NCI-H1105 (cell line): ENCODE results near the gene CASK.

ENCODE experiments used
- DNase-seq: peaks from one replicate; lab custom pipeline; 2025; lab: John Stamatoyannopoulos, UW

CASK gene

DNA sequence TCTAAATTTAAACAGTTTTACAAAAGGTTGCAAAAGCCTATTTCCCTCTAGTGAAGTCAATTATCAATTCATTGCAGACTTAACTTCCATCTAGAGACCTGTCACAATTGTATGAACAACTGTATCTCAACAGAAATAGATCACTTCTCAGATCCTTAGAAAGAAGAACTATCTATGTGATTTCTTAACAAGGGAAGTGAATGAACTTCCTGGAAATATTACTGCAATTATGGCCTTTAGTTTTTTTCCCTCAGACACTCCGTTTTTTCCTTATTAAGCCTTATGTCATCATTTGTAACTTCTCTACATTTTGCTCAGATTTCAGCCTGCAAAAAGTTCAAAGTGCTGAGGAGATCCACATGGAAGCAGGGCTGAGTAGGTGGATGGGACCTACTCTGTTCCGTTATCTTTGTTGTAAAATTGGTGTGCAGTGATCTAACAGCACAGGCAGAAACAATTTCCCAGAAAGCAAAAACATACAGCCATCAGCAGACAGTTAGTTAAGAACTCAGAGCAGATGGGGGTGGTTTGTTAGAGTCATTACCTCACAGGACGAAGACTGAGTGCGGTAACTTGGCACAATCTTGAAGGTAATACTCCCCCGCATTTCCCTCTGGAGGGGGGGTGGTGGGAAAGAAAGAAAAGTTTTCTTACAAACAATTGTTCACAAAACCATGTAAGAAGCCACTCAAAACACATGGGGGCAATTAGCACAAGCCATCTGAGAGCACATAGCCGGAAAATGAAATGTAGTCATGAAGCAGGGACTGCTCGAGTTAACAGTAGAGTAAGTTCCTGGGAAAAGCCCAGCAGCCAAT is 363.9 kb downstream of the CASK start:
- DNase-seq: no peak

DNA sequence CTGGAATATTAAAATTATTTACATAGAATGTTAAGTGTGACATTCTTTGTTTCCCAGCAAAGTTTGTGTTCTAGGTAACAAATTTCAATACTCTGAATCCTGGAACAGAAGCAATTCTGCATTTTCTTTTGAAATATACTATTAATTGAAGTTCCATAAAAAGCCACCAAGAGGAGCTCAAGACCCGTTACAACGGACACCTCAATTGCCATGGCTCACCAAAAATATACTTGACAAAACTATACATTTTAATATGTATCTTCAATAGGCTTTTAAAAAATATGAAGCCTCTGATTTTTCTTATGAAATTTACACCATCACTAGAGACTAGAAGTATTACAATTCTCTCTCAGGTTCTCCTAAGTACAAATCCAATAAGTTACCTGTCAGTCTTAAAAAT is 364.8 kb downstream of the CASK start:
- no peak for DNase-seq

DNA sequence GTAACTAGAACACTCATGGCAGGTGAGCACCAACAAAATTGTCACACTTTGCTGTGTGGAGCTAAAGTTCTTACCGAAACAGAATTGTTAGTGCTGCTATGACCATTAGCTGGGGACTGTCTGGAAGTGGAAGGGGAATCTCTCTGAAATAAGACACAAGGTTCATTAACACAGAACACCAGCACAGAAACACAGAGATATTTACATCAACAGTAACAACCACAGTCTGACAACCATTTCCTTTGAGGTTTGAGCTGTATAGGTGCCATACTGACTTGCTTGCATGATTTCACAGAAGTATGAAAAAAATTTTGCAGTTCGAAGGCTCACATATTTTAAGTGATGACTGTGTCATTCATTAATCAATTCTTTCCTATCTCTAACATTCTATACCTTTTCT is 366.4 kb downstream of the CASK start:
- DNase-seq: no peak

DNA sequence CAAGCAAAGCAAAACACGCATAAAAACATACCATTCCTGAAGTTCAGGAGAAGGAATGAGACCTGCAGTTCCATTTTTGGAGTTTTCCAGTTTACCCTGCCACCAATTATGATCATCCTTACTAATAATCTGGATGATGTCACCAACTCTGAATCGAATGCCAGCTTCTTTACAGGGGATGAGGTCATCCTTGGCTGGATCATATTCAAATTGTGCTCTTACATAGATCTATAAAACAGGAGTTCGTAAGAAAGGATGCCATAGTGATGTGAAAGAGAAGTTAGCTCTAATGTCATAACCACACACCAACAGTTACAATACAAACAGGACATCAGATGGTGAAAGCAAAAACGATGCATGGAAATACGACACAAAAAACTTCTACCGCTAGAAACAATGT is 369.7 kb downstream of the CASK start:
- no peak for DNase-seq

DNA sequence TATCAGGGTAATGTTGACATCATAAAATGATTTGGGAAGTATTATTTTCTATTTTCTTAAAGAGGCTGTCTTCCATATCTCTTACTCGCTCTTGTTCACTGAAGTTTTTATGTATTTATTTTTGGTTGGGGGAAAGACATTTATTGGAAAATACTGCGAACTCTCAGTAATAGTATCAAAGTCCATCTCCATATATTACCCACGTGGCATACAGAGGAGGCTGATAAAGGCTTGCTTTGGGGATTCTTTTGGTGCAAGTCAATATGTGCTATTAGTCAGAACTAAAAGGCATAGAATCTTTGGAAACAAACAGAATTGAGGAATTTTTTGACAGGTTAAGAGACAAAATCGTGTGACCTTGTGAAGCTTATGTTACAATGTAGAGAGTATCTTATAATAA is 374.9 kb downstream of the CASK start:
- DNase-seq: no peak

DNA sequence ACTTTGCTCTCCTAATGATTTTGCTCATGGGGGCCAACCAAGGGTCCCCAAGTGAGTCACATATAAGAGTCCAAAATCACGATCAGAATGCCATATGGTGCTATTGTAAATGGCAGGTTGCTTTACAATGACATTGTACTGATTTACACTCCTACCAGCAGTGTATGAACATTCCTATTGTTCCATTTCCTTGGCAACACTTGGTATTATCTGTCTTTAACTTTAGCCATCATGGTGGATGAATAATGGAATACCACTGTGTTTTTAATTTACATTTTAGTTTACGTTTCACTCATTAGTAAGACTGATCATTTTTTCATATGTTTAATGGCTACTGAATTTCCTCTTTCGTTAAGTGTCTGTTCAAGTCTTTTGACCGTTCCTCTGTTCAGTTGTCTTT is 379.7 kb downstream of the CASK start:
- DNase-seq: no peak

DNA sequence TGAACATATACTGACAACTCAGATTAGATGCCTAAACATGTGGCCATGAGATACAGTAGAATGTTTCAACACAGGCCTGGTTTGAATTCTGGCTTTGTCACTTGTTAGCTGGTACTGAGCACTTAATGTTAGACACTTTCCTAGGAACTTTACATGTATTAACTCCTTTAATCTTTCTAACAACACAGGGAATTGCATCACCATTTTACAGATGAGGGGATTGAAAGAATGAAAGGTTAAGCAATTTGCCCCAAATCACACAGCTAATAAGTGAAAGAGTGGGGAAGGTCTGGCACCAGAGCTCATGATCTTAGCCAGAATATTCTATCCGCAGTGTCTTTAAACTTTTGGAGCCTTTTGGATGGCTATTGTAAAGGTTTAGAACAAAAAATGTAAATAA is 380.3 kb downstream of the CASK start:
- no peak for DNase-seq

DNA sequence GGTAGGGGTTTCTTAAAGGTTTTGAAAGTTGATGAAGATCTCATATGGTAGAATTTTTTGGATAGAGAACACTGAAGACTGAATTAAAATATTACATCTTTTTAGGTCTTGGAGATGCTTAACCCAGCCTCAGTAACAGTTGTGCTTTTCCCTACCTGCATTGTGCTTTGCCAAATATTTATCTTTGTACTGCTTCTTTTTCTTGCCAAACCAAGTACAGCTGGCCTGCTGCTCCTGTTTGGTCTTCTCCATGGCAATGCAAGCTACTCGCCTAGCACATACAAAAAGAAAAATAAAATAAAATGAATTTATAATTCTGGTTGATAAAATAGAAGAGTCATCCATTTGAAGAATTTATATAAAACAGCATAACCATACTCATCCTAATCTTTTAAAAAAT is 380.8 kb downstream of the CASK start:
- DNase-seq: no peak

DNA sequence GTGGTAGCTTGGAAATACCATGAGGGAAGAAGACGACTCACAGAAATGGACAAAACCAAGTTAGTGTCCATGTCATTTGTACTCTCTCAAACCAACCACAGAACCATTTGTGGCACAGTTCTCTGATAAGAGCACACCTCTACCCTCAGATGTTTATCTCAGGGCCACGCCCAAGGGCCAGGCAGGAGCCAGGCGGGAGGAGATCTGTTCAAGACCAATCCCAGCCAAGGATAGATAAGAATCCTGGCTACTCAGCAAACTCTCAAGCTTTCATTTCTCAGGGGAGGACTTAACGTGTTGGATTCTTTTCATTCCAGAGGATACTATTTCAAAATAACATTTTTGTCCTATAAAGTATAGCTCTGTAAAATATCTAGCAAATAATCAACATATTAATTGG is 381.2 kb downstream of the CASK start:
- no peak for DNase-seq

DNA sequence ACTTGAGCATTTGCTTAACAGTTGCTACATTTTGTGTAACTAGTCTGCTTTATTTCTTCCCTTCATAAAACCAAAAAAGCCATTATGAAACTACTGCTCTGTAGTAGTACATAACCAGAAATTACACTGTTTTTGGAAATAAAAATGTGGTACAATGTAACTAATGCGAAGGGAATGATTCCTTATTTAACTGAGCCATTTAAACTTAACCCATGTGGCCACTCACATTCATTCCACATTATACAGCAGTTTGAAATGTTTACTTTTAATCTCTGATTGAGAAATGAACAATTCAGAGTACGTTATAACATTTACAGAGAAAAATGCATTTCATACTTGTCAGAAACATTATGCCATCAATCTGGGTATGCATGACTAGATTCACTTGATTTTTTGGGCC is 382.0 kb downstream of the CASK start:
- no peak for DNase-seq

DNA sequence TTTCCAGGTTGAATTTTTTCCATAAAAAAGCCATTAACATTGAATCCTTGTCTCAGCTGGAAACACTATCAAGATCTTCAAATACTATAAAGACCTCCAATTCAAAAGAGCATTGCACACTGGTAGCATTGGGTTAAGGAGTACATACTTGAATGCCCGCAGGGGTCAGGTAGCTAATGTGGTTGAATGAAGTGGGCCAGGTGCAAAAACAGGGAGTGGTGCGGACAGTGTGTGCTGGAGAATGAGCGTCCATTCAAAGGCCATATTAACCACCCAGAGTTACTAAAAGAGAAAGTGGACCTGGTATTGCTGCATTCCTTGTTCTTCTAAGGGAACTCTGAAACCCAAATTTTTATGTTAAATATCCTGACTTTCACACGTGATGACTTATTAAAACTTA is 384.6 kb downstream of the CASK start:
- DNase-seq: no peak

DNA sequence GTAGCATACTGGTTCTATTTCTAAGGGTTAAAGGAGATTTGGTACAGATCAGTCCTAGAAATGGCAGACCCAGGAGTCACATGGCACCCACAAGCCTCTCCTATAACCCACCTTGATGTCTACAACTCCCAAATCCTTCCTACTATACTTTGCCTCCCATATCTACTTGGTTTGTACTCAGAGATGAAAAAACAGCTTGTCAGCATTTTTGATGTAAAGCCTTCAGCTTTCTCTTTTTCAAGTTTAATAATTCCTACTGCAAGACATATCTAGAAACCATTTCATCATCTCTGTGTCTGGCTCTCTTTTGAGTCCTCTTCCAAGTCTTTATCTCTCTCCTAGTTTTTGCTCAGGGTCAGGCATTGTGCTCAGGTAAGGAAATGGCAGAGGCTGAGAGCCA is 393.3 kb downstream of the CASK start:
- no peak for DNase-seq

DNA sequence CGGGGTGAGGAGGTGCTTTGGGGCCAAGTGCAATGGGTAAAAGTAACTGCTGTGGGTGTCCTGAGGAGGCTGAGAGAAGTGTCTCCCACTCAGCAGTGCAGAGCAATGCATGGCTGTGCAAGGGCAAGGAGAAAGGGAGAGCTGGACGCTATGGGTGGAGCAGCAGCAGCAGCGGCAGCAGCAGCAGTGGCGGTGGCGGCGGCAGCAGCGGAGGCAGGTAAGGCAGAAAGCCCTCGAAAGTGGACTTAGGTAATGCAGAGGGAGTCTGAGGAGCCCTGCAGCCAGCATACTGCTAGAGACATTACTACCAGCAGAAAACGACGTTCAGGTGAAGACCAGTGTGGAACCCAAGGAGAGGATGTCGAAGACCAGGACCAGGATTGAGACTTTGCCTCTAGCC is 394.1 kb downstream of the CASK start:
- no peak for DNase-seq

DNA sequence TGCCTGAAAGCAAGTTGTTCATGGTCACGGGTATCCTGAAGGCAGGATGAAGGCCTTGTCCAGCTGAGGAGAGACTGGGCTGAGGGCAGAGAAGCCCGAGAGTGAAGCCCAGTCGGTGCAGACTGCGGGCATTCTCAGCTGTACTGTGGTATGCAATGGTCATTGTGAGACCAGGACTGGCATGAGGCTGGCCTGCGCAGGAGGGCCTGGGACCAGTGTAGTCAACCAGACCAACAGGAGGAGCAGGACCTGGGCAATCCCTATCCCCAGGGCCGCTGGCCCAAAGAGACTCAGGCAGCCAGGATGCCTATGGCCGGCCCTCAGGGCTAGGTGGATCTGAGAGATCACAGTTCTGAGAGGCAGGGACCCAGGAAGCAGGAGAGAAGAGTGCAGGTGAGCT is 394.6 kb downstream of the CASK start:
- DNase-seq: no peak

DNA sequence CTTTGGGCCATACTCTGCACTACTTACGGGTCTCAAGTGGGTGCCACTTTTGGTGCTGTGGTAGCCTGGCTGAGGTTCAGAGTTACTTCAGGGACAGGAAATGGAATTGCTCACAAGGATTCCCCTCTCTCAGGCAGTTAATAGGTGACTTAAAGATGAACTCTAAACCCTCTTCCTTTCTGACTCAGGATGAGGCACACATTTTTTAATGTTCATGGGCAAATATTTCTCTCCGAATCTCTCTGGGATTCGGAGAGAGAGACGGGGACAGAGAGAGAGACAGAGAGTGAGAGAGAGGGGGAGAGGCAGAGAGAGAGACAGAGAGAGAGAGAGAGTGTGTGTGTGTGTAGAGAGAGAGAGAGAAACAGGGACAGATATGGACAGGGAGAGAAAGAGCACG is 396.4 kb downstream of the CASK start:
- DNase-seq: no peak

DNA sequence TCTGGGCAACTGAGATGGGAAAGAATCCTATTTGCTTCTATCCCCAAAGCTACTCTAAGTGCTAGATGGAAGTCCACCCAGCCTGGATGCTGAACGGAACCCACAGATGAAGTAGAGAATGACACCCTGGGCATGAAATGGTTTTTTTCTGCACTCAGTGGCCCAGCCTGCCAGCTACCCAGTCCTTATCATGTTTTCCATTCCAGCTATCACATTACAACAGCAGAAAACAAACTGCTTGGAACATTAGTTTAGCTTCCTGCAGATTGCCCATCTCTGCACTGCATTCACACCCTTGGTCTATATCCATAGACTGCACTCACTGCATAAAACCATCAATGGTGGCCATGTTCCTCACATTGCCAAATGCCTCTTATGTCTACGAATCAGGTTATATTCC is 397.1 kb downstream of the CASK start:
- DNase-seq: no peak

DNA sequence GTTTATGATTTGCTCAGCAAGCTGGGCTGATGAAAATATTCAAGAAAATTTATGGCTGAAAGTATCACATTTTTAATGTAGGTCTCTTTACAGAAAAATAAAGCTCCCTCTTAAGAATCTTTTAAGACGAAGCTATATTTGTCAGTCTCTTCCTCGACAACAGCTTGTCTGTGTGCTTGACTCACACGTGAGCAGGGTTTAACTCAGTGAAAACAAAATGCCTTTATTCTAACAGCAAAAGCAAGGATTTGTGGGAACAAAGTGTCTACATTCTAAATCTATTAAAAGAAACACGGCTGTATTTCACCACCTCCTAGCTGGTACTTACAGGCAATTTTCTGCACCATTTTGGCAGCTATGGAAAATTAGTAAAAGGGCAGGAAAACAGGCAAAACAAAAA is 400.7 kb downstream of the CASK start:
- no peak for DNase-seq

DNA sequence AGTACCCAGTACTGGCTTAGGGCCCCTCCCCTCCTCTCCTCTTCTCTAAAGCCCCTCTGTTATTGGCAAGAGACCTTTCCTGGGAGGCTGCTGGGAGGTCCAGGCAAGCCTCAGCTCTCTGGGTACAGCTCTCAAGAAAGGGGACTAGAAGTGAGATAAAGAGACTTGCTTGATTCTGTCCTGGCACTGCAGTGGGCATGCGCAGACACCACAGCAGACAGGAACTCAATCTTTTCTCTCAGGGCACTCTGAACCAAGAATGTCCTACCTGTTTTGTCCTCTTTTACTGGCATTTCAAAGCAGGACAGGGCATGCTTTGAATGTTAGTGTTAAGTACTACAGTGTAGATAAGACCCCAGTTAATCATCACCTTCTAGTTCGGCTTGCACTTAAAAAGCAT is 401.3 kb downstream of the CASK start:
- DNase-seq: no peak

DNA sequence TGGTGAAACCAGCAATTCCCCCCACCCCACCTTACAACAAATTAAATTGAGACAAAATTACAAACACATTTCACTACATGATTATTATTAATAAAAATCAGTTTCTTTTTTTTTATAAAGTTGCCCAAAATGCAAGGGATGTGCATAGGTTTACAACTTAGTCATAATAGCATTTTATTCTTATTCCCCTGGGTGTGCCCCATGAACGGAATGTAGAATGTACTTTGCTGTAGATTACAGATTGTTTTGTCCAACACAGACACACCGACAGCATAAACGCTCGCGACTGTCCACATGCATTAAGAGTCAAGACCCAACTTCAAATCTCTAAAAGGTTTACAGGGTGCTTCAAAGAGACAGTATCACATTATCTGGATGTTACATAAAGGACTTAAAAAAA is 403.9 kb downstream of the CASK start:
- no peak for DNase-seq

DNA sequence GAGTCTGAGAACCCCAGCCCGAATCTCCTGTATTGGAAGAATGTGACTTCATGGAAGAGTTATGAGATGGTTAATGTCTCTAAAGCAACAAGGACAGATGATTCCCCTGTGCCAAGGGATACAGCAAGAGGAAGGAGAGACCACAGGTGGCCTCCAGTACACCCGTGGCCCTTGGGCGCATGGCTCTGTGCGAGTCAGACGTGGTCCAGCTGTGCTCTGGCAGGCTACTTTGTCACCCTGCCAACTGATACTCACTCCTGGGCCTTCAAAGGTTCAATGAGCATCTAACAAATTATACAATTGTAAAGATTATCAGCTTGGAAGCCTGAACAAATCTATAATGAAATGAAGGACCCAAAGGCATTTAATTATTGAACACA is 404.5 kb downstream of the CASK start:
- no peak for DNase-seq

DNA sequence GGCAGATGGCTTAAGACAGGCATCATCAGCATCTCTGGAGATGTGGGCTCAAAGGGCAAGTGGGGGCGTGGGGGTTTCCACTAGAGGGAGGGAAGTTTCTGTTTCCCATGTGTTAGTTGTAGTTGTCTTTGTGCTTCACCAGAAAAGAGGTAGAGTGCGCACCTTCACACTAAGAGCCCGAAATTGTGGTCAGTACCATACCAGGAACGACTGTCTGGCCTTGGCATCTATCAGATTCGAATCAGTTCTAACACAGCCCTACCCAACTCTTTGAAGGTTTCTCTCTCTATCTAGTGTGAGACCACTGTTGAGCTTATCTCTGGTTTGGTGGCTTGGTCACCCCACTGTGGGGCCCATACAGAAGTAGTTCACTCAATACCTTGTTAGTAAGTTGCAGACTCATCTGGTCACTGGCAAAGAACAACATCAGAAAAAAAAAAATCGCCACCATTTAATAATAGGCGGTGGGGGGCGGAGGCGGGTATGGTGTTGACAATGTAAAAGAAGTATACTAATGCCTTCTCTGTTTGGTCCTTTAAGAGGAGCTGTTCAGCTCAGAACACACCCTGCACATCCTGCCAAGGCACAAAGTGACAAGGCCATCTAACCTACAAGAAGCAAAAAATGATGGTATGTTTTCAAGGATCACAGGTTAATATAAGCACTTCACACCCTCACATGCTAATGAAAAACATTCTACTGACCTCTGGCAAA is 405.1 kb downstream of the CASK start:
- DNase-seq: no peak

DNA sequence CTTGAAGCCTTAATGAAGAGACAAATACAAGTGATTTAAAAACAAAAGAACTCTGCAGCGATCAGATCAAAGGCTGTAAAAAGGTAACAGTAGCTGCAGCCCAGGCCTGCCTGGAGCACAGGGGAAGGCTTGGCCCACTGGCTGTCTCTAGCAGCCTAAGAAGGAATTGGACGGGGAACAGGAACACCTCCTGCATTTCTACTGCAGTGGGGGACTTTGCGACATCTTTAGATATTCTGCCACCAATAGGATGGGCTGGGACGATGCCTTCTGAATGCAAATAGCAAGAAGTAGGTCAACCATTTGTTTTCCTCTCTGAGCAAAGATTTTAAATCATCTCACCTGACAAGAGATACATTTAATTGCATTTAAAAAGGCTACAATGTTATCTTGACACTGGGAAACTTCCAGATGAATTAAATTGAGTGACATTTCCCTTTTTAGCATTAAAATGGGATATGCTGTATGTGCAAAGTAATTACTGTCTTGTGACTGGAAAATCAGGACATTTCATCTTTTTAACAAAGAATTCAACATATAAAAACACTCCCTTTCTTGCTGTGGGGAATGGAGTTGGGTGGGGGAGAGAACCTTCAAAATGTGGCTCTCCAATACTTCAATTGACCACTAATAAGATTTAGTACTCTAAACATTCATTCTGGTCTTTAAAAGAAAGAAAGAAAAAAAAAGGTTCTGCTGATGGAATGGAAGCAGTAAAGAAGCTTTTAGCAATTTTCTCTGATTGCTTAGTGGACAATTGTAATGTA is 406.2 kb downstream of the CASK start:
- no peak for DNase-seq

DNA sequence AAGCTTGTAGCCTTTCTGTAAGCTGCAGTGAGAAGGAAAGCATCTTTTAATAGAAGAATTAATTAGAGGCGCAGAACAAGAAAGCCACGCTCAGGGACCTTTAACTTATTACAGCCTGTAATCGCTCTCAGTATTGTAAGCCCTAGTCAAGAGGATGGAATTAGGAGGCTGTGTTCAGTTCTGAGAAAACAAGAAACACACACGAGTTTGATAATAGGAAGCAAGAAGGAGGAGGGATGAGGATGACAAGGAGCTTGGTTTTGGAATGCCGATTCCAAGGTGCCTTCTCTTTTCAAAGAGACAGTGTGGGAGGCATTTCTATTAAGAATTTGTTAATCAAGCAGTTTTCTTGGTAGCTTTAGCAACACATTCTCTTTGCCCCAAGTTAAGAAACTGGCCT is 406.9 kb downstream of the CASK start:
- no peak for DNase-seq
